Caco-2 (cell line): ENCODE data around the gene CACNG5. TPM values are rescaled to one million over a fixed set of nuclear protein-coding genes. Genes with fewer than 3 reads are reported as not detected.

Source experiments
- BruUV-seq: library from RNA; stranded (reverse); fragments of 400-500 nt; replicated peaks from 2 replicates; lab custom pipeline; 2021; lab: Mats Ljungman, UMichigan
- CTCF ChIA-PET: fragments of 300-600 bp; sonication (Branson Sonifier 250); formaldehyde crosslinking; loops from one replicate; lab custom pipeline; 2022; ENCODE audit warnings: antibody characterized with exemption; lab: Charles Lee
- POLR2A ChIA-PET: fragments of 300-600 bp; sonication (Branson Sonifier 250); formaldehyde crosslinking; loops from one replicate; lab custom pipeline; 2022; ENCODE audit warnings: antibody characterized with exemption; lab: Charles Lee
- DNase-seq, 2 experiments: peaks; one replicate each; pipeline versions ENCODE4 v3.0.0 to v3.0.0-alpha.2; 2020 to 2022
- H3K27me3 ChIP-seq: replicated peaks from 2 replicates; pipeline ENCODE4 v1.6.0; 2011; ENCODE audit warnings: low read length; ENCODE audit not compliant: control insufficient read depth, insufficient read depth
- H3K36me3 ChIP-seq: 2 replicates; pipeline ENCODE4 v1.5.1; 2011; ENCODE audit warnings: low read length; ENCODE audit not compliant: control insufficient read depth, insufficient read depth
- H3K4me1 ChIP-seq: fragments of 250-450 bp; sonication (Bioruptor Pico); 2 replicates; pipeline ENCODE4 v1.5.1; 2020; ENCODE audit warnings: mild to moderate bottlenecking
- H3K4me3 ChIP-seq: 2 replicates; pipeline ENCODE4 v1.5.1; 2011; ENCODE audit warnings: low read depth, mild to moderate bottlenecking, control low read depth, low read length
- H3K9me3 ChIP-seq: fragments of 250-450 bp; sonication (Bioruptor Pico); 2 replicates; pipeline ENCODE4 v1.5.1; 2020; ENCODE audit warnings: mild to moderate bottlenecking, moderate library complexity
- H3K27ac Mint-ChIP-seq: one replicate; pipeline ENCODE4 v1.8.0; 2022; ENCODE audit warnings: mixed read lengths; ENCODE audit not compliant: unreplicated experiment
- H3K27me3 Mint-ChIP-seq: one replicate; pipeline ENCODE4 v1.8.0; 2022; ENCODE audit warnings: mixed read lengths; ENCODE audit not compliant: insufficient read depth, unreplicated experiment
- H3K36me3 Mint-ChIP-seq: one replicate; pipeline ENCODE4 v1.8.0; 2022; ENCODE audit warnings: mild to moderate bottlenecking, mixed read lengths; ENCODE audit not compliant: insufficient read depth, unreplicated experiment
- H3K4me1 Mint-ChIP-seq: one replicate; pipeline ENCODE4 v1.8.0; 2022; ENCODE audit warnings: low read depth, mixed read lengths; ENCODE audit not compliant: unreplicated experiment
- H3K4me3 Mint-ChIP-seq: one replicate; pipeline ENCODE4 v1.8.0; 2022; ENCODE audit warnings: mild to moderate bottlenecking, moderate library complexity, mixed read lengths; ENCODE audit not compliant: unreplicated experiment
- H3K9me3 Mint-ChIP-seq: one replicate; pipeline ENCODE4 v1.8.0; 2022; ENCODE audit warnings: mixed read lengths; ENCODE audit not compliant: unreplicated experiment
- CTCF ChIP-seq, 2 experiments: fragments of 200-600 bp in 1 of 2; IDR thresholded peaks; 1 replicate in 1 of 2; 2 replicates in 1 of 2; pipeline versions ENCODE4 v1.5.1 to v1.8.0; 2011 to 2022; ENCODE audit warnings: antibody characterized with exemption in 1 of 2, control low read depth in 1 of 2, inconsistent platforms in 1 of 2, low read depth in 1 of 2, low read length in 1 of 2, mild to moderate bottlenecking in 1 of 2, moderate library complexity in 1 of 2; ENCODE audit not compliant: insufficient read depth in 1 of 2, severe bottlenecking in 1 of 2, unreplicated experiment in 1 of 2
- intact Hi-C: fragments of 100-400 bp; cut with micrococcal nuclease; formaldehyde crosslinking; loops from one replicate; pipeline ENCODE4 v1.10.0; 2022; ENCODE audit not compliant: unreplicated experiment
- total RNA-seq: library from RNA; stranded (reverse); gene quantifications from 2 replicates; pipeline ENCODE4 v1.2.3, GENCODE V29; 2022

The CACNG5 gene
- total RNA-seq, 1 experiment from 2014 or later, result not detected

GRCh38 chr17:66829386-66829864 is 5.5 kb upstream of the CACNG5 start:
- Mint-ChIP-seq H3K4me1 (no peaks in the 10 kb centered on the region), H3K9me3 (no peaks in the 10 kb centered on the region), H3K27ac (no peak overlapping the region), H3K4me3 (no peak overlapping the region), H3K36me3 (no peaks in the 10 kb centered on the region), H3K27me3 (peaks cover 24% of the 10 kb centered on the region)
- no peaks in the 10 kb centered on the region for H3K9me3 ChIP-seq
- H3K4me1 ChIP-seq, result no peaks in the 10 kb centered on the region
- no TSS peak for BruUV-seq
- H3K36me3 ChIP-seq, result no peaks in the 10 kb centered on the region
- intact Hi-C loops, result no loop called here
- TF ChIP-seq CTCF (IDR thresholded peaks at IDR 0.05; ENCODE audit: insufficient read depth in 1 of 2, low read depth in 1 of 2, low read length in 1 of 2, severe bottlenecking in 1 of 2, unreplicated experiment in 1 of 2), result no peak
- no peaks in the 10 kb centered on the region; the same call in 1 of the 2 replicates for H3K27me3 ChIP-seq
- ChIA-PET POLR2A (interaction anchor here (0.6 kb wide), 1 partner anchor 240 kb away, joined by 4 read pairs; no protein-coding TSS in a partner anchor), CTCF (interaction anchor here (0.7 to 0.9 kb wide), 3 partner anchors 12 to 146 kb away, joined by 3 to 4 read pairs (median 3); no protein-coding TSS in a partner anchor)
- DNase-seq, result peak; percentile 66 to 77
- H3K4me3 ChIP-seq, result no peak overlapping the region

- ChIA-PET POLR2A (interaction anchor here (0.6 kb wide), 1 partner anchor 239 kb away, joined by 4 read pairs; no protein-coding TSS in a partner anchor), CTCF (interaction anchor here (0.7 to 0.9 kb wide), 3 partner anchors 12 to 146 kb away, joined by 3 to 4 read pairs (median 3); no protein-coding TSS in a partner anchor)
- Histone ChIP-seq H3K27me3 (no peaks in the 10 kb centered on the region; the same call in 1 of the 2 replicates), H3K9me3 (no peaks in the 10 kb centered on the region), H3K36me3 (no peaks in the 10 kb centered on the region), H3K4me1 (no peaks in the 10 kb centered on the region), H3K4me3 (no peak overlapping the region)
- DNase-seq, result peak in 1 of 2 experiments; percentile 34
- no peaks in the 10 kb centered on the region for H3K9me3 Mint-ChIP-seq
- TF ChIP-seq CTCF (IDR thresholded peaks at IDR 0.05; ENCODE audit: insufficient read depth in 1 of 2, low read depth in 1 of 2, low read length in 1 of 2, severe bottlenecking in 1 of 2, unreplicated experiment in 1 of 2), result no peak
- BruUV-seq, result no TSS peak
- no peak overlapping the region for H3K4me3 Mint-ChIP-seq
- H3K4me1 Mint-ChIP-seq, result no peaks in the 10 kb centered on the region
- H3K36me3 Mint-ChIP-seq, result no peaks in the 10 kb centered on the region
- H3K27me3 Mint-ChIP-seq, result peaks cover 20% of the 10 kb centered on the region
- intact Hi-C loops, result no loop called here
- H3K27ac Mint-ChIP-seq, result no peak overlapping the region
Measured at GRCh38 chr17:66829883-66830282, 5.0 kb upstream of the CACNG5 start.

- Mint-ChIP-seq H3K4me3 (no peak overlapping the region), H3K36me3 (no peaks in the 10 kb centered on the region), H3K27me3 (peaks cover 20% of the 10 kb centered on the region), H3K4me1 (no peaks in the 10 kb centered on the region), H3K27ac (no peak overlapping the region), H3K9me3 (no peaks in the 10 kb centered on the region)
- peak in 1 of 2 experiments; percentile 17 for DNase-seq
- no peaks in the 10 kb centered on the region for H3K36me3 ChIP-seq
- POLR2A ChIA-PET, result no interaction called here
- H3K9me3 ChIP-seq, result no peaks in the 10 kb centered on the region
- H3K4me1 ChIP-seq, result peaks cover 4% of the 10 kb centered on the region; the same call in 1 of the 2 replicates
- no TSS peak for BruUV-seq
- TF ChIP-seq CTCF (IDR thresholded peaks at IDR 0.05; ENCODE audit: insufficient read depth in 1 of 2, low read depth in 1 of 2, low read length in 1 of 2, severe bottlenecking in 1 of 2, unreplicated experiment in 1 of 2), result no peak
- intact Hi-C loops, result no loop called here
- H3K4me3 ChIP-seq, result no peak overlapping the region
- H3K27me3 ChIP-seq, result no peaks in the 10 kb centered on the region; the same call in 1 of the 2 replicates
- CTCF ChIA-PET, result no interaction called here
Measured at GRCh38 chr17:66830451-66830850, 4.5 kb upstream of the CACNG5 start.
